ENCODE measurements around the gene GPR55. TPM values are rescaled to one million over a fixed set of nuclear protein-coding genes. Genes with fewer than 3 reads are reported as not detected.

The GPR55 gene
- total and polyA plus RNA-seq, 10 of the 15 experiments (the other 5 are each of a cell fraction or from before 2014, with no cell fraction given) = 2.1 to 30.1 (median 16.2) TPM

DNA sequence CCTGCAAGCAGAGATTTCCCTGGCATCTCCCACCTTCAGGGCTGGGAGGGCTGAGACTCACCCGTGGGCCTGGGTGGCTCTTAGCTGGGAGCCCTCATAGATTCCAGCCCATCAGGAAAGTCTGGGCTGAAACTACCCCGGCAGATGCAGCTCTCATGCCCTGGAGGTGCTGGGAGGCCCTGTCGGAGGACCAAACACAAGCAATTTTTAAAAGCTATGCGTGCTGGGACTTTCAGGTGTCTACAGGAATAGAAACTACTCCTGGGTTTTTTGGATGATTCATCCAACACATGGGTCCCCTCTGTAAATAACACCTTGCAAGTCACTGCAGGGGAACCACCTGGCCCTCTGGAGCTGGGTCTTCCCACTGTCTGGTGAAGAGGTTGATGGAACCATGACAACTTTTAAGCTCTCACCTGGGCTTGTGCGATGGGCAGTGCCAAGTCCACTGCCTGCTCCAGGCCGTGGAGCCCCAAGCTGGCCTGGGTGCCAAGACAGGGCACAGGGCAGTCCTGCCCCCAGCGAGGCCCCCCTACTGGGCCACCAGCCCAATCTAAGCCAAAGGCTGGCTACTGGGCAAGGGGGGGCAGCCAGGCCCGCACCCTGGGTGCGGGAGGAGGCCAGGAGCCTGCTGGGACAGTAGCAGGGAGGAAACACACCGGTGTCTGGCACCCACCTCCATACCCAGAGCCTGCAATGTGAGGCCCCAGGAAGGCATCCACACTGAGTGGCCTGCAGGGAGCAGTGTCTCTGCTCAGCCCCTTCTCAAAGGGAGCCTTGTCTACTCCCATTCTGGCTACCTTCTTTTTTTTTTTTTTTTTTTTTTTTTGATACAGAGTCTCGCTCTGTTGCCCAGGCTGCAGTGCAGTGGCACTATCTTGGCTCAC, 1.1 kb upstream of the GPR55 start (continued):
- TF ChIP-seq IKZF2 (IDR thresholded peaks at IDR 0.05) (peak; percentile 90 to 91), POLR2AphosphoS5 (IDR thresholded peaks at IDR 0.05; ENCODE audit: low read length) (peak; percentile 70), BHLHE40 (IDR thresholded peaks at IDR 0.05; ENCODE audit: borderline replicate concordance in 1 of 2, low read depth in 2 of 2, low read length in 1 of 2) (peak; percentile 66 to 77), STAT3 (IDR thresholded peaks at IDR 0.05; ENCODE audit: low read depth, low read length) (no peak), JUND (IDR thresholded peaks at IDR 0.05; ENCODE audit: low read depth, low read length) (peak; percentile 62; the same call in 1 of the 2 replicates), CEBPZ (IDR thresholded peaks at IDR 0.05; ENCODE audit: low read depth, low read length) (no peak), PML (IDR thresholded peaks at IDR 0.05; ENCODE audit: low read length) (no peak), TAF1 (IDR thresholded peaks at IDR 0.05; ENCODE audit: borderline replicate concordance, low read depth, low read length) (peak; percentile 57; the same call in 1 of the 2 replicates), CHD2 (IDR thresholded peaks at IDR 0.05; ENCODE audit: borderline replicate concordance, low read depth, low read length) (peak; percentile 54; the same call in 1 of the 2 replicates), NBN (IDR thresholded peaks at IDR 0.05) (peak; percentile 17; the same call in 1 of the 2 replicates), SUPT20H (IDR thresholded peaks at IDR 0.05; ENCODE audit: borderline replicate concordance, control insufficient read depth, low read depth, low read length) (no peak), SMC3 (IDR thresholded peaks at IDR 0.05; ENCODE audit: borderline replicate concordance, low read length) (peak; percentile 18; the same call in 1 of the 2 replicates)
- TF ChIP-seq, protein P1, sequence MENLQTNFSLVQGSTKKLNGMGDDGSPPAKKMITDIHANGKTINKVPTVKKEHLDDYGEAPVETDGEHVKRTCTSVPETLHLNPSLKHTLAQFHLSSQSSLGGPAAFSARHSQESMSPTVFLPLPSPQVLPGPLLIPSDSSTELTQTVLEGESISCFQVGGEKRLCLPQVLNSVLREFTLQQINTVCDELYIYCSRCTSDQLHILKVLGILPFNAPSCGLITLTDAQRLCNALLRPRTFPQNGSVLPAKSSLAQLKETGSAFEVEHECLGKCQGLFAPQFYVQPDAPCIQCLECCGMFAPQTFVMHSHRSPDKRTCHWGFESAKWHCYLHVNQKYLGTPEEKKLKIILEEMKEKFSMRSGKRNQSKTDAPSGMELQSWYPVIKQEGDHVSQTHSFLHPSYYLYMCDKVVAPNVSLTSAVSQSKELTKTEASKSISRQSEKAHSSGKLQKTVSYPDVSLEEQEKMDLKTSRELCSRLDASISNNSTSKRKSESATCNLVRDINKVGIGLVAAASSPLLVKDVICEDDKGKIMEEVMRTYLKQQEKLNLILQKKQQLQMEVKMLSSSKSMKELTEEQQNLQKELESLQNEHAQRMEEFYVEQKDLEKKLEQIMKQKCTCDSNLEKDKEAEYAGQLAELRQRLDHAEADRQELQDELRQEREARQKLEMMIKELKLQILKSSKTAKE (IDR thresholded peaks at IDR 0.05; ENCODE audit: low read depth, poor library complexity, severe bottlenecking) = peak; percentile 71
- TF ChIP-seq, protein P2, sequence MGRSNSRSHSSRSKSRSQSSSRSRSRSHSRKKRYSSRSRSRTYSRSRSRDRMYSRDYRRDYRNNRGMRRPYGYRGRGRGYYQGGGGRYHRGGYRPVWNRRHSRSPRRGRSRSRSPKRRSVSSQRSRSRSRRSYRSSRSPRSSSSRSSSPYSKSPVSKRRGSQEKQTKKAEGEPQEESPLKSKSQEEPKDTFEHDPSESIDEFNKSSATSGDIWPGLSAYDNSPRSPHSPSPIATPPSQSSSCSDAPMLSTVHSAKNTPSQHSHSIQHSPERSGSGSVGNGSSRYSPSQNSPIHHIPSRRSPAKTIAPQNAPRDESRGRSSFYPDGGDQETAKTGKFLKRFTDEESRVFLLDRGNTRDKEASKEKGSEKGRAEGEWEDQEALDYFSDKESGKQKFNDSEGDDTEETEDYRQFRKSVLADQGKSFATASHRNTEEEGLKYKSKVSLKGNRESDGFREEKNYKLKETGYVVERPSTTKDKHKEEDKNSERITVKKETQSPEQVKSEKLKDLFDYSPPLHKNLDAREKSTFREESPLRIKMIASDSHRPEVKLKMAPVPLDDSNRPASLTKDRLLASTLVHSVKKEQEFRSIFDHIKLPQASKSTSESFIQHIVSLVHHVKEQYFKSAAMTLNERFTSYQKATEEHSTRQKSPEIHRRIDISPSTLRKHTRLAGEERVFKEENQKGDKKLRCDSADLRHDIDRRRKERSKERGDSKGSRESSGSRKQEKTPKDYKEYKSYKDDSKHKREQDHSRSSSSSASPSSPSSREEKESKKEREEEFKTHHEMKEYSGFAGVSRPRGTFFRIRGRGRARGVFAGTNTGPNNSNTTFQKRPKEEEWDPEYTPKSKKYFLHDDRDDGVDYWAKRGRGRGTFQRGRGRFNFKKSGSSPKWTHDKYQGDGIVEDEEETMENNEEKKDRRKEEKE (IDR thresholded peaks at IDR 0.05) = no peak
- TF ChIP-seq, protein P3, sequence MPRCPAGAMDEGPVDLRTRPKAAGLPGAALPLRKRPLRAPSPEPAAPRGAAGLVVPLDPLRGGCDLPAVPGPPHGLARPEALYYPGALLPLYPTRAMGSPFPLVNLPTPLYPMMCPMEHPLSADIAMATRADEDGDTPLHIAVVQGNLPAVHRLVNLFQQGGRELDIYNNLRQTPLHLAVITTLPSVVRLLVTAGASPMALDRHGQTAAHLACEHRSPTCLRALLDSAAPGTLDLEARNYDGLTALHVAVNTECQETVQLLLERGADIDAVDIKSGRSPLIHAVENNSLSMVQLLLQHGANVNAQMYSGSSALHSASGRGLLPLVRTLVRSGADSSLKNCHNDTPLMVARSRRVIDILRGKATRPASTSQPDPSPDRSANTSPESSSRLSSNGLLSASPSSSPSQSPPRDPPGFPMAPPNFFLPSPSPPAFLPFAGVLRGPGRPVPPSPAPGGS (IDR thresholded peaks at IDR 0.05; ENCODE audit: borderline replicate concordance, insufficient read depth, low read depth, low read length, poor library complexity, severe bottlenecking) = peak; percentile 81
- TF ChIP-seq, protein P4, sequence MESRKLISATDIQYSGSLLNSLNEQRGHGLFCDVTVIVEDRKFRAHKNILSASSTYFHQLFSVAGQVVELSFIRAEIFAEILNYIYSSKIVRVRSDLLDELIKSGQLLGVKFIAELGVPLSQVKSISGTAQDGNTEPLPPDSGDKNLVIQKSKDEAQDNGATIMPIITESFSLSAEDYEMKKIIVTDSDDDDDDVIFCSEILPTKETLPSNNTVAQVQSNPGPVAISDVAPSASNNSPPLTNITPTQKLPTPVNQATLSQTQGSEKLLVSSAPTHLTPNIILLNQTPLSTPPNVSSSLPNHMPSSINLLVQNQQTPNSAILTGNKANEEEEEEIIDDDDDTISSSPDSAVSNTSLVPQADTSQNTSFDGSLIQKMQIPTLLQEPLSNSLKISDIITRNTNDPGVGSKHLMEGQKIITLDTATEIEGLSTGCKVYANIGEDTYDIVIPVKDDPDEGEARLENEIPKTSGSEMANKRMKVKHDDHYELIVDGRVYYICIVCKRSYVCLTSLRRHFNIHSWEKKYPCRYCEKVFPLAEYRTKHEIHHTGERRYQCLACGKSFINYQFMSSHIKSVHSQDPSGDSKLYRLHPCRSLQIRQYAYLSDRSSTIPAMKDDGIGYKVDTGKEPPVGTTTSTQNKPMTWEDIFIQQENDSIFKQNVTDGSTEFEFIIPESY (IDR thresholded peaks at IDR 0.05) = no peak
